Measurements from ENCODE around the gene PRND. TPM values are rescaled to one million over a fixed set of nuclear protein-coding genes. Genes with fewer than 3 reads are reported as not detected.

The PRND gene
- total and polyA plus RNA-seq, 2 of the 4 experiments (the other 2 are of a cell fraction): not detected

- POLR2A ChIA-PET (ENCODE audit: unreplicated experiment): no interaction called here
- Histone ChIP-seq H2BK120ac (ENCODE audit: low read depth, low read length) (no peak overlapping the region), H3K9me1 (ENCODE audit: insufficient read depth, low read length) (no peaks in the 10 kb centered on the region), H3K56ac (ENCODE audit: extremely low read depth, insufficient read depth, low read length) (no peak overlapping the region), H4K8ac (ENCODE audit: low read depth in 2 of 2, low read length in 2 of 2) (no peak overlapping the region), H4K91ac (ENCODE audit: insufficient read depth, low read depth, low read length) (no peak overlapping the region), H3K23ac (ENCODE audit: low read depth, low read length) (no peak overlapping the region), H3K18ac (ENCODE audit: low read depth, low read length) (no peak overlapping the region), H2AK5ac (ENCODE audit: low read depth, low read length) (no peak overlapping the region), H3K36me3 (ENCODE audit: control insufficient read depth, insufficient read depth, low read length) (no peaks in the 10 kb centered on the region), H3K4me2 (ENCODE audit: low read depth, low read length) (no peak overlapping the region), H2AK9ac (replicated peaks; ENCODE audit: low read depth, low read length, poor library complexity) (no peak overlapping the region), H4K5ac (ENCODE audit: low read depth, low read length) (no peak overlapping the region), H3K4me3 (ENCODE audit: insufficient read depth, low read depth, low read length) (no peak overlapping the region), H2BK5ac (ENCODE audit: low read depth, low read length, poor library complexity, severe bottlenecking) (no peak overlapping the region), H2BK20ac (ENCODE audit: low read depth, low read length) (no peak overlapping the region), H3K79me1 (ENCODE audit: low read depth in 1 of 2, low read length in 2 of 2) (no peaks in the 10 kb centered on the region), H3K4me1 (ENCODE audit: control insufficient read depth, insufficient read depth, low read length) (no peaks in the 10 kb centered on the region), H3K9me3 (ENCODE audit: control insufficient read depth, insufficient read depth, low read length) (peaks cover 8% of the 10 kb centered on the region), H3K27ac (ENCODE audit: insufficient read depth, low read length) (no peak overlapping the region), H2BK15ac (ENCODE audit: low read depth, low read length) (no peak overlapping the region), H4K20me1 (ENCODE audit: insufficient read depth, low read length) (no peaks in the 10 kb centered on the region), H3K4ac (ENCODE audit: low read depth, low read length) (no peak overlapping the region), H3K14ac (replicated peaks; ENCODE audit: low read depth, low read length) (no peak overlapping the region), H3K27me3 (ENCODE audit: control insufficient read depth, insufficient read depth, low read length) (no peaks in the 10 kb centered on the region; the same call in 1 of the 2 replicates), H2AFZ (replicated peaks; ENCODE audit: low read length, poor library complexity) (no peak overlapping the region), H3K9ac (ENCODE audit: low read depth, low read length) (no peak overlapping the region)
- CTCF ChIA-PET: no interaction called here
- WGBS, 2 experiments (ENCODE audit: extremely low coverage in 2 of 2, insufficient read length in 1 of 2): no CpG with 5 or more reads among the region's 3 CpGs
- DNase-seq: no peak
- no TSS peak for BruUV-seq (replicated peaks)
- ATAC-seq (ENCODE audit: low read depth): no peak
- intact Hi-C loops (cut with micrococcal nuclease): no loop called here
- in situ Hi-C loops (cut with MboI; ENCODE audit: low sequenced_read_pairs): no loop called here
- TF ChIP-seq RFX5 (IDR thresholded peaks at IDR 0.05; ENCODE audit: low read depth, low read length): no peak
- no peak for TF ChIP-seq ELK1 (IDR thresholded peaks at IDR 0.05; ENCODE audit: borderline replicate concordance, low read depth, low read length)
- no peak for TF ChIP-seq FOS (IDR thresholded peaks at IDR 0.05; ENCODE audit: low read depth, low read length)
- TF ChIP-seq RCOR1 (IDR thresholded peaks at IDR 0.05; ENCODE audit: insufficient replicate concordance, low read length): no peak
- TF ChIP-seq MAFK (IDR thresholded peaks at IDR 0.05; ENCODE audit: low read depth, low read length): no peak
- no peak for TF ChIP-seq RAD21 (IDR thresholded peaks at IDR 0.05; ENCODE audit: low read length)
- no peak for TF ChIP-seq BHLHE40 (IDR thresholded peaks at IDR 0.05; ENCODE audit: low read depth, low read length)
- no peak for TF ChIP-seq MXI1 (IDR thresholded peaks at IDR 0.05; ENCODE audit: borderline replicate concordance, low read depth, low read length)
- no peak for TF ChIP-seq SMC3 (IDR thresholded peaks at IDR 0.05; ENCODE audit: low read depth, low read length)
- TF ChIP-seq CEBPB (IDR thresholded peaks at IDR 0.05; ENCODE audit: low read depth, low read length): no peak
- TF ChIP-seq POLR2A (IDR thresholded peaks at IDR 0.05; ENCODE audit: low read depth, low read length): no peak
- no peak for TF ChIP-seq NFE2L2 (IDR thresholded peaks at IDR 0.05; ENCODE audit: low read depth, low read length)
- TF ChIP-seq MAZ (IDR thresholded peaks at IDR 0.05; ENCODE audit: borderline replicate concordance, low read depth, low read length): no peak
- no peak for TF ChIP-seq CTCF (conservative IDR thresholded peaks at IDR 0.05; ENCODE audit: low read depth, low read length)
- TF ChIP-seq CHD1 (IDR thresholded peaks at IDR 0.05; ENCODE audit: low read depth, low read length): no peak
- no peak for TF ChIP-seq USF2 (IDR thresholded peaks at IDR 0.05; ENCODE audit: low read depth, low read length)
- dilution Hi-C loops (cut with HindIII; ENCODE audit: low sequenced_read_pairs, unreplicated experiment): no loop called here
Observed at GRCh38 chr20:4767084-4767483, 45.4 kb downstream of the PRND start.

Data from IMR-90 (cell line).